Effector memory CD4-positive, alpha-beta T cell (primary cell): ENCODE data around the gene TDO2.
"Not testable (repeated sequence)": the region's sequence is repeated elsewhere in the genome, so short reads cannot be mapped to it uniquely, and the experiment has no call there.

Experiments
- DNase-seq, 3 donors: peaks; one replicate each; pipeline ENCODE4 v3.0.0-alpha.2; 2020
- H3K27ac ChIP-seq: 2 replicates; pipeline ENCODE4 v1.7.0; 2013; ENCODE audit warnings: mild to moderate bottlenecking, low read length, moderate library complexity; ENCODE audit not compliant: insufficient read depth, poor library complexity, severe bottlenecking
- H3K27me3 ChIP-seq: replicated peaks from 2 replicates; pipeline ENCODE4 v1.7.0; 2013; ENCODE audit warnings: mild to moderate bottlenecking, low read length; ENCODE audit not compliant: insufficient read depth, control insufficient read depth, poor library complexity, severe bottlenecking
- H3K36me3 ChIP-seq: 2 replicates; pipeline ENCODE4 v1.7.0; 2013; ENCODE audit warnings: mild to moderate bottlenecking, low read length, moderate library complexity; ENCODE audit not compliant: control insufficient read depth, insufficient read depth
- H3K4me1 ChIP-seq: 2 replicates; pipeline ENCODE4 v1.7.0; 2013; ENCODE audit warnings: low read length, mild to moderate bottlenecking; ENCODE audit not compliant: control insufficient read depth, insufficient read depth, poor library complexity, severe bottlenecking
- H3K4me3 ChIP-seq: 2 replicates; pipeline ENCODE4 v1.7.0; 2013; ENCODE audit warnings: low read length, low read depth, mild to moderate bottlenecking; ENCODE audit not compliant: insufficient read depth, poor library complexity, severe bottlenecking
- H3K9me3 ChIP-seq: 2 replicates; pipeline ENCODE4 v1.7.0; 2013; ENCODE audit warnings: mild to moderate bottlenecking, low read length, moderate library complexity; ENCODE audit not compliant: control insufficient read depth

TDO2 gene

DNA sequence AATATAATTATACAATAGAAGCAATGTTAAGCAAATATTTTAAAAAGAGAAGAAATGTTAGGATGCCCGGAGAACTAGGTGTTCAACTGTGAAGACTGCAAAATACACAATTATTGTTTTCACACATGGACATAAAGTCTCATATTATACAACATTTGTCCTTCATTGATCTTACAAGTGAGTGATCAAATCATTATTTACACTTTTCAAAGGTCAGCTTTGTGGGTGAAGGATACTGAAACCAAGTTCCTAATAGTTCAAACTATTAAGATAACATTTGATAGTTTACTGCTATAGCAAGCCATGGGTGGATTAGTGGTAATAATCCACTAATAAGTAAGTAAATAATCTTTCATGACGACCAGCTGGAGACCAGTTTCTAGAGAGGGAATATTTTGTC is 26.8 kb downstream of the TDO2 start:
- no peaks in the 10 kb centered on the region for H3K4me1 ChIP-seq
- H3K36me3 ChIP-seq: no peaks in the 10 kb centered on the region

GRCh38 chr4:155931634-155932033 is 28.1 kb downstream of the TDO2 start:
- no peaks in the 10 kb centered on the region for H3K36me3 ChIP-seq
- no peak for DNase-seq

More for the DNA sequence above, 26.8 kb downstream of the TDO2 start:
- Histone ChIP-seq H3K4me3 (no peak overlapping the region), H3K27me3 (no peaks in the 10 kb centered on the region), H3K9me3 (no peaks in the 10 kb centered on the region), H3K27ac (no peak overlapping the region)
- DNase-seq: no peak

DNA sequence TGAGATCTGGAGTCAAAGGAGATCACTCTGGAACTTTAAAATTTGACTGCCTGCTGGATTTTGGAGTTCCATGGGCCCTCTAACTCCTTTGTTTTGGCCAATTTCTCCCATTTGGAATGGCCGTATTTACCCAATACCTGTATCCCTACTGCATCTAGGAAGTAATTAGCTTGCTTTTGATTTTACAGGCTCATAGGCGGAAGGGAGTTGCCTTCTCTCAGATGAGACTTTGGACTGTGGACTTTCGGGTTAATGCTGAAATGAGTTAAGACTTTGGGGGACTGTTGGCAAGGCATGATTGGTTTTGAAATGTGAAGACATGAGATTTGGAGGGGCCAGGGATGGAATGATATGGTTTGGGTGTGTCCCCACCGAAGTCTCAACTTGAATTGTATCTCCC is 31.1 kb downstream of the TDO2 start:
- not testable (repeated sequence) for H3K4me3 ChIP-seq, DNase-seq, H3K4me1 ChIP-seq, H3K27me3 ChIP-seq, H3K27ac ChIP-seq, H3K9me3 ChIP-seq, H3K36me3 ChIP-seq

More at GRCh38 chr4:155931634-155932033, 28.1 kb downstream of the TDO2 start:
- no peaks in the 10 kb centered on the region for H3K27me3 ChIP-seq
- H3K27ac ChIP-seq: no peak overlapping the region
- no peak overlapping the region for H3K4me3 ChIP-seq
- H3K9me3 ChIP-seq: no peaks in the 10 kb centered on the region
- no peaks in the 10 kb centered on the region for H3K4me1 ChIP-seq

DNA sequence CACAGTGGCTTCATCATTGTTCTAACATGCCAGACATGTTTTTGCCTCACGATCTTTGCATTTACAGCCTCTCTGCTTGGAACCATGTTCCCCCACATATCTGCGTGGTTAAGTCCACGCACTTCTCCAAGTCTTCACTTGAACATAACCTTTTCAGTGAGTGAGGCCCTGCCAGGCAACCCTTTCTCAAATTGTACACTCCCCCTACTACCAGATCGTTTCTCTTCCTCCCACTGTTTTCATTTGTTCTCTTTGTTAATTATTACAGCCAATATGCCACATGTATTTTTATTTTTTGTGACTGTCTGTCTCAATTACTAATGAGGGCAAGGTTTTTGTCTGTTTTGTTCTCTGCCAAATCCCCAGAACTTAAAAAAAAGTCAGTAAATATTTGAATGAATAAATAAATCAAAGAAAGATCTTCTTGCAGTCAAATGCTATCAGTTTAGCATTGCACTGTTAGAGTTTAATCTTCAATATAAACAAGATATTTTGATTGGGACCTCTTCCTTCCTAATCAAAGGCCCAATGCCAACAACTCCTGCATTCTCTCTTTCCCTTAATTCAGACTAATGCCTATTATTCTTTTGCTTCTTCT is 32.0 kb downstream of the TDO2 start:
- Histone ChIP-seq H3K9me3 (no peaks in the 10 kb centered on the region), H3K27ac (no peak overlapping the region), H3K27me3 (no peaks in the 10 kb centered on the region), H3K4me1 (no peaks in the 10 kb centered on the region), H3K4me3 (no peak overlapping the region), H3K36me3 (no peaks in the 10 kb centered on the region)
- DNase-seq: no peak

DNA sequence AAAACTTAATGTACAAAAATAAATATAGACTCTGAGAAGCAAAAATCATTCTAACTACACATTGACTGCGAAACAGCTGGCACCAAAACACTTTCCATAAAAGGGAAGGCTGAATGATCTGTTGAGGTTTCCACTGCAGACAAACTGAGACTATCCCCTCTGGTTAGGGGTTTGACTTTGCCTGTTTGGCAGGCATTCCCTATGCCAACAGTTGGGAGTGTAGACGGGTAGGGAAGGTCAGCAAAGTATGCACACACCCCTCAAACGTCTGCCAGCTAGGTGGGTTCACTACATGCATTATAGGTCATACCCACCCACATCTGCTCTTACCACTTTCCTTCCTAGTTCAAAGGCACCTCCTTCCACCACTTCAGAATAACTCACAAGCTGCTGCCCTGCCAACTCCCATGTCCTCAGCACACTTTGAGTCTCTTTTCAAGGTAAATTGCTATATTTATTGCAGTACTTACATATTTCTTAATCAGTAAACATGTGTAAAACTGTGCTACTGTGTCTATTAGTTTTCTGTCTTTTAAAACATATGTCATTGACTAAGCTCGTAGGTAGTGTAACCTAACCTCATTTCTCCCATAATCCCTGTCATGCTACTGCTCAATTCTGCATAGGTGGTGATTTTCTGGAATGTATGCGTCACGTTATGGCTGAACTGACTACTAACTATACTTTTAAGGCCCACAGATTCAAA is 37.7 kb downstream of the TDO2 start:
- H3K4me3 ChIP-seq: no peak overlapping the region
- H3K36me3 ChIP-seq: peaks cover 7% of the 10 kb centered on the region
- DNase-seq: no peak
- no peaks in the 10 kb centered on the region for H3K27me3 ChIP-seq
- H3K4me1 ChIP-seq: no peaks in the 10 kb centered on the region
- no peak overlapping the region for H3K27ac ChIP-seq
- H3K9me3 ChIP-seq: no peaks in the 10 kb centered on the region

GRCh38 chr4:155941820-155942219 is 38.3 kb downstream of the TDO2 start:
- Histone ChIP-seq H3K9me3 (no peaks in the 10 kb centered on the region), H3K27me3 (no peaks in the 10 kb centered on the region), H3K4me1 (no peaks in the 10 kb centered on the region), H3K36me3 (peaks cover 7% of the 10 kb centered on the region), H3K4me3 (no peak overlapping the region), H3K27ac (no peak overlapping the region)
- no peak for DNase-seq

GRCh38 chr4:155943605-155944291 is 40.3 kb downstream of the TDO2 start:
- DNase-seq: no peak
- Histone ChIP-seq H3K27ac (no peak overlapping the region), H3K4me3 (no peak overlapping the region), H3K27me3 (no peaks in the 10 kb centered on the region), H3K9me3 (no peaks in the 10 kb centered on the region), H3K4me1 (no peaks in the 10 kb centered on the region), H3K36me3 (peaks cover 7% of the 10 kb centered on the region)

DNA sequence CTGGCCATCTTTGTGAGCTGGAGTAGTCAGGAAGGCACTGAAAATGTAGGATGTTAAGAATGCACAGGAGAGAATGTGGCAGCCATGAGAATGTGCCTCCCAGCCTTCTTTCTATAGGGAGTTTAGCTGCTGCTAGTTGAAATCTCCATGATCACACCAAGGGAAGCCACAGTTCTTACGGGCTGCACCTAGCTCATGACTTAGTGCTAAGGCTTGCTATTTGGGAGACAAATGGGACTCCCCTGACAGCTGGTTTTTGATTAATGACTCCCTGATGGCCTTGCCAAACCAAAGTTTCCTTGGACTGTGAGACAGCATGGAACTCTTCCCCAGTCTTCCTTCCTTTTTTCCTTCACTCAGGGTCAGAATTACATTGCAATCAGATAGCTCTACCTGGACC is 41.0 kb downstream of the TDO2 start:
- no peak for DNase-seq
- Histone ChIP-seq H3K4me1 (no peaks in the 10 kb centered on the region), H3K27me3 (no peaks in the 10 kb centered on the region), H3K4me3 (no peak overlapping the region), H3K36me3 (peaks cover 7% of the 10 kb centered on the region), H3K9me3 (no peaks in the 10 kb centered on the region), H3K27ac (no peak overlapping the region)

DNA sequence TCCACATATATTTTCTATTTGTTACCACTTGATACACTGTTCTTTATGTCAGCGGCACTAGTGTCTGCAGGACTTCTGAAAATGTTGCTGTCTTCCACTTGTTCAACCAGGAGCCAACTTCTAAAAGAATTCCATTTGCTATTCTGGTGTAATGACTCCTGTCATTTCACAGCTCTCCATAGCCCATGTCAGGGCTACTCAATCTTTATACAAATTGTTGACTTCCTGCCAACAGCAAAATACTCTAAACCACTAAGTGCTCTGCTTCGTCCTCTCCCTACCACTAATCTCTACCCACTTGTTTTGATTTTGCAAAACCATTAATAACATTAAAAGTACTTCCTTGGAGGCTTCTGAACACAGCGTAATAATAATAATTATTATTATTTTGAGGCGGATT is 43.0 kb downstream of the TDO2 start:
- no peak overlapping the region for H3K4me3 ChIP-seq
- no peaks in the 10 kb centered on the region for H3K27me3 ChIP-seq
- H3K4me1 ChIP-seq: no peaks in the 10 kb centered on the region
- no peak overlapping the region for H3K27ac ChIP-seq
- peaks cover 7% of the 10 kb centered on the region for H3K36me3 ChIP-seq
- DNase-seq: no peak
- no peaks in the 10 kb centered on the region for H3K9me3 ChIP-seq

GRCh38 chr4:155948541-155948940 is 45.0 kb downstream of the TDO2 start:
- DNase-seq: no peak

More at GRCh38 chr4:155948541-155948940, 45.0 kb downstream of the TDO2 start:
- Histone ChIP-seq H3K27ac (no peak overlapping the region), H3K9me3 (no peaks in the 10 kb centered on the region), H3K36me3 (no peaks in the 10 kb centered on the region), H3K4me3 (no peak overlapping the region), H3K4me1 (no peaks in the 10 kb centered on the region), H3K27me3 (no peaks in the 10 kb centered on the region)
